Stomach (tissue), 4 donors: Measurements from ENCODE around the gene TBX21.

Source experiments
- POLR2A ChIP-seq, 4 donors: fragments of 450-650 bp; IDR thresholded peaks; one replicate each; pipeline ENCODE4 v1.6.1; 2016; ENCODE audit warnings: antibody characterized with exemption in 4 of 4, control low read depth in 2 of 4, mild to moderate bottlenecking in 1 of 4, moderate library complexity in 1 of 4
- POLR2AphosphoS5 ChIP-seq, 3 donors: sonication (generic); formaldehyde crosslinking; IDR thresholded peaks; one replicate each; pipeline ENCODE4 v1.6.1; 2016; ENCODE audit warnings: antibody characterized with exemption in 3 of 3
- TF ChIP-seq, protein P1 (sequence below), 7 experiments: fragments of 450-650 bp in 4 of 7; fragments of 200-600 bp in 3 of 7; sonication (generic) in 3 of 7; IDR thresholded peaks; one replicate each; pipeline ENCODE4 v1.5.1; 2016 to 2019; ENCODE audit warnings: antibody characterized with exemption in 7 of 7, control low read depth in 2 of 7, mild to moderate bottlenecking in 1 of 7

- no peak for TF ChIP-seq POLR2AphosphoS5 (IDR thresholded peaks at IDR 0.05)
- TF ChIP-seq, protein P1, sequence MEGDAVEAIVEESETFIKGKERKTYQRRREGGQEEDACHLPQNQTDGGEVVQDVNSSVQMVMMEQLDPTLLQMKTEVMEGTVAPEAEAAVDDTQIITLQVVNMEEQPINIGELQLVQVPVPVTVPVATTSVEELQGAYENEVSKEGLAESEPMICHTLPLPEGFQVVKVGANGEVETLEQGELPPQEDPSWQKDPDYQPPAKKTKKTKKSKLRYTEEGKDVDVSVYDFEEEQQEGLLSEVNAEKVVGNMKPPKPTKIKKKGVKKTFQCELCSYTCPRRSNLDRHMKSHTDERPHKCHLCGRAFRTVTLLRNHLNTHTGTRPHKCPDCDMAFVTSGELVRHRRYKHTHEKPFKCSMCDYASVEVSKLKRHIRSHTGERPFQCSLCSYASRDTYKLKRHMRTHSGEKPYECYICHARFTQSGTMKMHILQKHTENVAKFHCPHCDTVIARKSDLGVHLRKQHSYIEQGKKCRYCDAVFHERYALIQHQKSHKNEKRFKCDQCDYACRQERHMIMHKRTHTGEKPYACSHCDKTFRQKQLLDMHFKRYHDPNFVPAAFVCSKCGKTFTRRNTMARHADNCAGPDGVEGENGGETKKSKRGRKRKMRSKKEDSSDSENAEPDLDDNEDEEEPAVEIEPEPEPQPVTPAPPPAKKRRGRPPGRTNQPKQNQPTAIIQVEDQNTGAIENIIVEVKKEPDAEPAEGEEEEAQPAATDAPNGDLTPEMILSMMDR (IDR thresholded peaks at IDR 0.05): no peak
- TF ChIP-seq POLR2A (IDR thresholded peaks at IDR 0.05): no peak
Observed at GRCh38 chr17:47781397-47781796, 48.4 kb downstream of the TBX21 start.
